B cell (primary cell): Measurements from ENCODE around the gene ATP6V1C2. TPM values are rescaled to one million over a fixed set of nuclear protein-coding genes. Genes with fewer than 3 reads are reported as not detected.
"Not testable (repeated sequence)": the region's sequence is repeated elsewhere in the genome, so short reads cannot be mapped to it uniquely, and the experiment has no call there.

Experiments used
- ATAC-seq: fragments of 200-7000 bp; cut with Tn5 transposase; one replicate; pipeline ENCODE4 v1.10.0; 2021; ENCODE audit warnings: low read depth, mild to moderate bottlenecking, moderate number of reproducible peaks, moderate library complexity
- CTCF ChIA-PET: fragments of 350-600 bp; sonication (Branson Sonifier 250); formaldehyde crosslinking; loops from one replicate; lab custom pipeline; 2021; ENCODE audit warnings: antibody characterized with exemption, inconsistent platforms; lab: Charles Lee
- POLR2A ChIA-PET: fragments of 350-600 bp; sonication (Branson Sonifier 250); formaldehyde crosslinking; loops from one replicate; lab custom pipeline; 2021; ENCODE audit warnings: antibody characterized with exemption; lab: Charles Lee
- DNase-seq: peaks from one replicate; pipeline ENCODE4 v3.0.0; 2013
- H2AFZ ChIP-seq: 2 replicates; pipeline ENCODE4 v1.6.1; 2012; ENCODE audit warnings: mild to moderate bottlenecking, low read depth, low read length; ENCODE audit not compliant: insufficient read depth, poor library complexity, severe bottlenecking
- H3K27ac ChIP-seq, 2 donors: 1 replicate in 1 of 2; 2 replicates in 1 of 2; pipeline ENCODE4 v1.5.1; 2012 to 2013; ENCODE audit warnings: low read length in 2 of 2, mild to moderate bottlenecking in 2 of 2, moderate library complexity in 1 of 2
- H3K27me3 ChIP-seq, 4 experiments: fragments of 200-600 bp in 1 of 4; sonication (generic) in 1 of 4; replicated peaks in 1 of 4; 1 replicate in 2 of 4; 2 replicates in 2 of 4; pipeline versions ENCODE4 v1.6.1 to v1.7.0; 2013 to 2016; ENCODE audit warnings: low read length in 3 of 4, mild to moderate bottlenecking in 2 of 4, mixed read lengths in 1 of 4, moderate library complexity in 1 of 4; ENCODE audit not compliant: insufficient read depth in 4 of 4, control insufficient read depth in 3 of 4; ENCODE audit errors: control extremely low read depth in 1 of 4
- H3K36me3 ChIP-seq, 2 experiments: replicated peaks in 1 of 2; 1 replicate in 1 of 2; 2 replicates in 1 of 2; pipeline versions ENCODE4 v1.6.1 to v1.7.1; 2013; ENCODE audit warnings: low read length in 1 of 2; ENCODE audit not compliant: insufficient read depth in 2 of 2, control insufficient read depth in 1 of 2; ENCODE audit errors: control extremely low read depth in 1 of 2, extremely low read depth in 1 of 2
- H3K4me1 ChIP-seq, 2 donors: fragments of 200-600 bp in 1 of 2; sonication (generic) in 1 of 2; 1 replicate in 1 of 2; 2 replicates in 1 of 2; pipeline versions ENCODE4 v1.5.1 to v1.6.1; 2013 to 2017; ENCODE audit warnings: low read length in 2 of 2; ENCODE audit not compliant: control insufficient read depth in 2 of 2, insufficient read depth in 2 of 2
- H3K4me2 ChIP-seq: replicated peaks from 2 replicates; pipeline ENCODE3; 2012; ENCODE audit warnings: mild to moderate bottlenecking, low read depth, low read length; ENCODE audit not compliant: poor library complexity, severe bottlenecking
- H3K4me3 ChIP-seq, 5 experiments: fragments of 200-600 bp in 1 of 5; sonication (generic) in 1 of 5; 1 replicate in 3 of 5; 2 replicates in 2 of 5; pipeline versions ENCODE4 v1.5.1 to v1.7.0; 2011 to 2016; ENCODE audit warnings: low read length in 4 of 5, mild to moderate bottlenecking in 4 of 5, low read depth in 2 of 5, control low read depth in 1 of 5, moderate library complexity in 1 of 5; ENCODE audit not compliant: insufficient read depth in 1 of 5; ENCODE audit errors: control extremely low read depth in 1 of 5, extremely low read depth in 1 of 5
- H3K79me2 ChIP-seq: fragments of 200-600 bp; sonication (generic); one replicate; pipeline ENCODE4 v1.6.0; 2016; ENCODE audit warnings: low read length; ENCODE audit not compliant: control insufficient read depth, insufficient read depth
- H3K9ac ChIP-seq: fragments of 200-600 bp; sonication (generic); 2 replicates; pipeline ENCODE4 v1.6.1; 2017; ENCODE audit warnings: mild to moderate bottlenecking, low read length, moderate library complexity
- H3K9me3 ChIP-seq, 3 donors: one replicate each; pipeline versions ENCODE4 v1.6.1 to v1.7.1; 2013; ENCODE audit warnings: low read length in 2 of 3; ENCODE audit not compliant: control insufficient read depth in 2 of 3, insufficient read depth in 1 of 3; ENCODE audit errors: control extremely low read depth in 1 of 3
- H4K20me1 ChIP-seq: 2 replicates; pipeline ENCODE4 v1.6.0; 2012; ENCODE audit warnings: mild to moderate bottlenecking, low read length; ENCODE audit not compliant: insufficient read depth, control insufficient read depth, poor library complexity, severe bottlenecking
- H3K27ac Mint-ChIP-seq: one replicate; pipeline ENCODE4 v1.8.0; 2021; ENCODE audit warnings: mixed read lengths
- H3K27me3 Mint-ChIP-seq: one replicate; pipeline ENCODE4 v1.8.0; 2021; ENCODE audit warnings: mixed read lengths
- H3K4me1 Mint-ChIP-seq: one replicate; pipeline ENCODE4 v1.8.0; 2021; ENCODE audit warnings: mixed read lengths
- H3K4me3 Mint-ChIP-seq: one replicate; pipeline ENCODE4 v1.8.0; 2021; ENCODE audit warnings: mixed read lengths
- H3K9me3 Mint-ChIP-seq: one replicate; pipeline ENCODE4 v1.8.0; 2022; ENCODE audit warnings: mixed read lengths; ENCODE audit not compliant: insufficient read depth
- CTCF ChIP-seq: fragments of 200-600 bp; IDR thresholded peaks from one replicate; pipeline ENCODE4 v1.8.0; 2022; ENCODE audit warnings: antibody characterized with exemption, mild to moderate bottlenecking
- EZH2 ChIP-seq: IDR thresholded peaks from 2 replicates; pipeline ENCODE4 v1.6.1; 2012; ENCODE audit warnings: borderline replicate concordance, low read depth, mild to moderate bottlenecking, moderate library complexity, low read length; ENCODE audit not compliant: insufficient read depth, poor library complexity, severe bottlenecking
- WGBS: methylation state at CpG from one replicate; pipeline ENCODE4 v1.1.5; 2013; ENCODE audit warnings: missing lambda C conversion rate; ENCODE audit not compliant: insufficient coverage; 5-methylcytosine and 5-hydroxymethylcytosine counted together
- intact Hi-C: fragments of 100-400 bp; cut with micrococcal nuclease; formaldehyde crosslinking; loops from one replicate; pipeline ENCODE4 v1.10.0; 2022
- polyA plus RNA-seq: library from polyadenylated mRNA; depleted of rRNA; stranded (reverse); fragments of >200 nt; gene quantifications from 2 replicates; pipeline ENCODE4 v1.2.3, GENCODE V29; 2012
- total RNA-seq, 2 donors: library from RNA; stranded (reverse); fragments of 120-200 nt in 1 of 2; gene quantifications; 1 replicate in 1 of 2; 2 replicates in 1 of 2; pipeline versions ENCODE4 v1.2.3 to v1.2.4, GENCODE V29; 2013 to 2022

ATP6V1C2 gene
- total and polyA plus RNA-seq, 2 donors (not counting 1 experiment from before 2014, with no cell fraction given), result 0.54 to 4.4 TPM

DNA sequence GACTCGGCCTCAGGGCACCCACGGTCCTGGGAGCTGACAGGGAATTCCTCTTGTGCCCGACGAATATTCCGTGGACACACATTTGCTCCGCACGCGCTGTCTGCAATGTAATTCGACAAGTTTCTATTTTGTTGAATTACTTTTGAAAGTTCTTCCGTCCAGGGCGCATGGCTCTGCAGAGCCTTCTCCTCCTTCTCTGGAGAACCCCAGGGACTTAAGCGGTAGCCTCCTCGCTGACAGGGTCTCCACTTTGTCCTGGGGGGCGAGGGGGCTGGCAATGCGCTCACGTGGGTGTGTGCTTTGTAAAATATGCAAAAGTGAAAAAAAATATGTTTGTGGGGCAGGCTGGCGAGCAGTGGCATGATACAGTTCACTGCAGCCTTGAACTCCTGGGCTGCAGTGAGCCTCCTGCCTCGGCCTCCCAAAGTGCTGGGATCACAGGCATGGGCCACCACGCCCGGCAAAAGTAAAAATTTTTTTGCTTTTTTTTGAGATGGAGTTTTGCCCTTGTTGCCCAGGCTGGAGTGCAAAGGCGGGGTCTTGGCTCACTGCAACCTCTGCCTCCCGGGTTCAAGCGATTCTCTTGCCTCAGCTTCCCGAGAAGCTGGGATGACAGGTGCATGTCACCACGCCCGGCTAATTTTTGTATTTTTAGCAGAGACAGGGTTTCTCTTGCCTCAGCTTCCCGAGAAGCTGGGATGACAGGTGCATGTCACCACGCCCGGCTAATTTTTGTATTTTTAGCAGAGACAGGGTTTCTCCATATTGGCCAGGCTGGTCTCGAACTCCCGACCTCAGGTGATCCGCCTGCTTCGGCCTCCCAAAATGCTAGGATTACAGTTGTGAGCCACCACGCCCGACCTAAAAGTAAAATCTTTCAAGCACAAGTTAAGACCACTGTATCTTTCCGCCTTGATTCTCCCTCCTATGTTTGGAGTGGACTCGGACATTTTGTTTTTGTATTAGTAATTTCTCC is 92.0 kb downstream of the ATP6V1C2 start:
- WGBS, result 43% methylated on average over 29 of the region's 37 CpGs
- H3K27me3 ChIP-seq, H3K27me3 Mint-ChIP-seq, H3K36me3 ChIP-seq, DNase-seq, CTCF ChIA-PET, H3K9me3 ChIP-seq, H4K20me1 ChIP-seq, ATAC-seq, H3K9me3 Mint-ChIP-seq: not testable (repeated sequence)
- POLR2A ChIA-PET, result interaction anchor here (1.9 kb wide), 1 partner anchor 124 kb away, joined by 7 read pairs; the partner anchor contains the start of gene NOL10
- Histone ChIP-seq H3K27ac (peak overlapping the region in 1 of 2 donors; percentile 10), H3K9ac (peak overlapping the region; percentile 93), H3K4me3 (peak overlapping the region; percentile 40 to 97 (median 72)), H3K4me1 (peaks cover 21 to 34% of the 10 kb centered on the region in 2 donors), H2AFZ (peak overlapping the region; percentile 80), H3K79me2 (peaks cover 41% of the 10 kb centered on the region), H3K4me2 (peak overlapping the region; percentile 90)
- H3K4me3 Mint-ChIP-seq, result peak overlapping the region; percentile 89
- peak overlapping the region; percentile 53 for H3K27ac Mint-ChIP-seq
- intact Hi-C loops, result loop anchor here (2.0 to 10.0 kb wide), 7 partner anchors 365 to 1904 kb away; partner anchors contain the start of genes CPSF3, E2F6, HPCAL1 and ITGB1BP1
- H3K4me1 Mint-ChIP-seq, result peaks cover 30% of the 10 kb centered on the region

DNA sequence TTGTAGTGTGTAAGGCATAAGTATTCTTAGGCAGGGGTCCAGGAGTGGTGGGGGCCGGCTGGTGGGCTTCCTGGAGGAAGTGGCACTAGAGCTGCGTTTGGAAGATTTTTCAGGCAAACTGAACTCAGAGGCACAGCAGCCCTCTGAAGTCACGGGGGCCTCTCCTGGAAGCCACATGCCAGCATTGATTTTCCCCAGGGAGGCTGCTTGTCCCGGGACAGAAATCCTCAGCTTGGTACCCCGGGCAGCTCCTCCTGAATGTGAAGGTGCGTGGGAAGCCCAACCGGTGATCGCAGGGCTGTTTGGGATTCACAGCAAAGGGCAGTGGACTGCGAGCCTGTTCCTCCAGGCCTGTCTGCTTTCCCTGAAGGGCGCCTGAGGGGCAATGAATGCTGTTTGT is 92.7 kb downstream of the ATP6V1C2 start:
- TF ChIP-seq CTCF, result no peak
- TF ChIP-seq EZH2, result no peak
- 85% methylated on average over 9 of the region's 10 CpGs for WGBS
- Mint-ChIP-seq H3K4me3 (peak overlapping the region; percentile 66), H3K27me3 (peaks cover 4% of the 10 kb centered on the region), H3K9me3 (no peaks in the 10 kb centered on the region), H3K4me1 (peaks cover 27% of the 10 kb centered on the region), H3K27ac (no peak overlapping the region)
- no peaks in the 10 kb centered on the region for H3K36me3 ChIP-seq
- peaks cover 34% of the 10 kb centered on the region for H3K79me2 ChIP-seq
- DNase-seq, result no peak
- ChIA-PET POLR2A (no interaction called here), CTCF (no interaction called here)
- H3K27me3 ChIP-seq, result no peaks in the 10 kb centered on the region
- H3K4me3 ChIP-seq, result no peak overlapping the region
- no peak overlapping the region for H2AFZ ChIP-seq
- peaks cover 21 to 32% of the 10 kb centered on the region in 2 donors for H3K4me1 ChIP-seq
- H3K27ac ChIP-seq, result no peak overlapping the region
- H3K9ac ChIP-seq, result no peak overlapping the region
- ATAC-seq, result no peak
- H3K4me2 ChIP-seq, result no peak overlapping the region
- intact Hi-C loops, result loop anchor here (5.0 to 10.0 kb wide), 4 partner anchors 533 to 1903 kb away; partner anchors contain the start of genes CPSF3, E2F6, ITGB1BP1 and TRIB2
- H4K20me1 ChIP-seq, result peaks cover 3% of the 10 kb centered on the region
- no peaks in the 10 kb centered on the region for H3K9me3 ChIP-seq
